GM12878 (cell line): ENCODE measurements around the gene CACNA2D1.

Source experiments
- CEBPB ChIP-seq, 2 experiments: fragments of 150-350 bp in 1 of 2; IDR thresholded peaks; 2 replicates each; pipeline ENCODE4 v1.6.1; 2012 to 2014; ENCODE audit warnings: low read depth in 2 of 2, low read length in 2 of 2, borderline replicate concordance in 1 of 2, inconsistent platforms in 1 of 2
- GABPA ChIP-seq: IDR thresholded peaks from 2 replicates; pipeline ENCODE4 v1.6.1; 2014; ENCODE audit warnings: antibody characterized with exemption, low read depth, mild to moderate bottlenecking, inconsistent platforms
- MXI1 ChIP-seq: fragments of 150-350 bp; IDR thresholded peaks from 2 replicates; pipeline ENCODE4 v1.6.1; 2011; ENCODE audit warnings: low read depth, mild to moderate bottlenecking, inconsistent platforms, low read length, improper control_type of control experiment
- TF ChIP-seq, protein P1 (sequence below), 3 experiments: IDR thresholded peaks in 2 of 3; conservative IDR thresholded peaks in 1 of 3; 2 replicates each; pipeline ENCODE4 v1.5.1; 2011; ENCODE audit warnings: low read depth in 3 of 3, low read length in 3 of 3, mild to moderate bottlenecking in 3 of 3, control low read depth in 2 of 3, moderate library complexity in 2 of 3, inconsistent platforms in 1 of 3, mixed read lengths in 1 of 3; ENCODE audit not compliant: control insufficient read depth in 2 of 3, insufficient read depth in 1 of 3; ENCODE audit errors: extremely low read depth in 1 of 3

GRCh38 chr7:82384051-82384464 is 59.5 kb downstream of the CACNA2D1 start:
- no peak for TF ChIP-seq CEBPB (IDR thresholded peaks at IDR 0.05; ENCODE audit: borderline replicate concordance in 1 of 2, low read depth in 2 of 2, low read length in 2 of 2)
- 0 out of 2 replicates have a peak, but pooled peaks have one; percentile 25 for TF ChIP-seq GABPA
- TF ChIP-seq, protein P1, sequence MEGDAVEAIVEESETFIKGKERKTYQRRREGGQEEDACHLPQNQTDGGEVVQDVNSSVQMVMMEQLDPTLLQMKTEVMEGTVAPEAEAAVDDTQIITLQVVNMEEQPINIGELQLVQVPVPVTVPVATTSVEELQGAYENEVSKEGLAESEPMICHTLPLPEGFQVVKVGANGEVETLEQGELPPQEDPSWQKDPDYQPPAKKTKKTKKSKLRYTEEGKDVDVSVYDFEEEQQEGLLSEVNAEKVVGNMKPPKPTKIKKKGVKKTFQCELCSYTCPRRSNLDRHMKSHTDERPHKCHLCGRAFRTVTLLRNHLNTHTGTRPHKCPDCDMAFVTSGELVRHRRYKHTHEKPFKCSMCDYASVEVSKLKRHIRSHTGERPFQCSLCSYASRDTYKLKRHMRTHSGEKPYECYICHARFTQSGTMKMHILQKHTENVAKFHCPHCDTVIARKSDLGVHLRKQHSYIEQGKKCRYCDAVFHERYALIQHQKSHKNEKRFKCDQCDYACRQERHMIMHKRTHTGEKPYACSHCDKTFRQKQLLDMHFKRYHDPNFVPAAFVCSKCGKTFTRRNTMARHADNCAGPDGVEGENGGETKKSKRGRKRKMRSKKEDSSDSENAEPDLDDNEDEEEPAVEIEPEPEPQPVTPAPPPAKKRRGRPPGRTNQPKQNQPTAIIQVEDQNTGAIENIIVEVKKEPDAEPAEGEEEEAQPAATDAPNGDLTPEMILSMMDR (IDR thresholded peaks at IDR 0.05 in 2 of 3, conservative IDR thresholded peaks at IDR 0.05 in 1 of 3; ENCODE audit: control insufficient read depth in 2 of 3, extremely low read depth in 1 of 3, insufficient read depth in 1 of 3, low read depth in 3 of 3, low read length in 3 of 3) = no peak
- TF ChIP-seq MXI1 = peak; percentile 45; the same call in 1 of the 2 replicates
